Small intestine (tissue), 7 donors: ENCODE measurements around the gene RANBP3. TPM values are rescaled to one million over a fixed set of nuclear protein-coding genes. Genes with fewer than 3 reads are reported as not detected.

ENCODE experiments used
- DNase-seq, 2 donors: peaks; one replicate each; pipeline versions ENCODE4 v3.0.0 to v3.0.0-alpha.2; 2013
- FAIRE-seq: peaks from 2 replicates; lab custom pipeline; 2012; peaks lifted over from hg19 to GRCh38; lab: Jason Lieb, UNC
- H3K27ac ChIP-seq, 3 donors: one replicate each; pipeline ENCODE4 v1.5.1; 2013; ENCODE audit warnings: low read length in 2 of 3, mild to moderate bottlenecking in 2 of 3, control low read depth in 1 of 3, inconsistent platforms in 1 of 3, low read depth in 1 of 3, moderate library complexity in 1 of 3
- H3K27me3 ChIP-seq, 3 donors: one replicate each; pipeline ENCODE4 v1.6.1; 2013; ENCODE audit warnings: low read length in 3 of 3, inconsistent platforms in 1 of 3; ENCODE audit not compliant: control insufficient read depth in 3 of 3, insufficient read depth in 3 of 3
- H3K36me3 ChIP-seq, 3 donors: one replicate each; pipeline ENCODE4 v1.6.1; 2013; ENCODE audit warnings: low read length in 3 of 3, inconsistent platforms in 1 of 3, low read depth in 1 of 3, mild to moderate bottlenecking in 1 of 3, moderate library complexity in 1 of 3; ENCODE audit not compliant: control insufficient read depth in 3 of 3, insufficient read depth in 2 of 3
- H3K4me1 ChIP-seq, 3 donors: one replicate each; pipeline ENCODE4 v1.6.1; 2013; ENCODE audit warnings: low read length in 2 of 3, inconsistent platforms in 1 of 3, low read depth in 1 of 3, mild to moderate bottlenecking in 1 of 3, moderate library complexity in 1 of 3; ENCODE audit not compliant: control insufficient read depth in 3 of 3, insufficient read depth in 2 of 3
- H3K4me3 ChIP-seq, 3 donors: one replicate each; pipeline ENCODE4 v1.5.1; 2013; ENCODE audit warnings: low read length in 3 of 3, control low read depth in 1 of 3, inconsistent platforms in 1 of 3, low read depth in 1 of 3, mild to moderate bottlenecking in 1 of 3, moderate library complexity in 1 of 3
- H3K9me3 ChIP-seq, 2 donors: one replicate each; pipeline ENCODE4 v1.6.1; 2013; ENCODE audit warnings: low read depth in 1 of 2, low read length in 1 of 2; ENCODE audit not compliant: control insufficient read depth in 2 of 2, insufficient read depth in 1 of 2
- WGBS, 3 donors: extraction: QIAGEN DNeasy Blood & Tissue Kit; methylation state at CpG; one replicate each; pipeline ENCODE4 v1.1.7; 2013; 5-methylcytosine and 5-hydroxymethylcytosine counted together
- polyA plus RNA-seq, 4 donors: library from polyadenylated mRNA; stranded (reverse) in 3 of 4; unstranded in 1 of 4; fragments of 200-250 nt in 3 of 4; fragments of 120-200 nt in 1 of 4; gene quantifications; one replicate each; pipeline versions ENCODE4 v1.2.1 to v1.2.3, GENCODE V29; 2013
- donor health status: healthy with polysubstance abuse.
- donor health status: control.
- donor health status: control.
- donor health status: Bipolar disorder and iron deficiency.
- donor health status: healthy.

Gene RANBP3
- polyA plus RNA-seq, 4 donors = 23.0 to 52.5 (median 38.3) TPM

- 23 to 57% (median 32%) methylated on average over 10 of the region's 10 CpGs for WGBS, 3 donors
- no peak overlapping the region for H3K4me3 ChIP-seq
- H3K9me3 ChIP-seq = no peaks in the 10 kb centered on the region
- peaks cover 4 to 67% (median 23%) of the 10 kb centered on the region in 3 donors for H3K4me1 ChIP-seq
- peak; percentile 62 to 69 for DNase-seq
- no peak for FAIRE-seq
- no peaks in the 10 kb centered on the region for H3K27me3 ChIP-seq
- peak overlapping the region in 2 of 3 donors; percentile 15 to 43 for H3K27ac ChIP-seq
- H3K36me3 ChIP-seq = peaks cover 0 to 44% (median 0%) of the 10 kb centered on the region in 3 donors
Observed at GRCh38 chr19:5957170-5957569, 20.8 kb downstream of the RANBP3 start.

DNA sequence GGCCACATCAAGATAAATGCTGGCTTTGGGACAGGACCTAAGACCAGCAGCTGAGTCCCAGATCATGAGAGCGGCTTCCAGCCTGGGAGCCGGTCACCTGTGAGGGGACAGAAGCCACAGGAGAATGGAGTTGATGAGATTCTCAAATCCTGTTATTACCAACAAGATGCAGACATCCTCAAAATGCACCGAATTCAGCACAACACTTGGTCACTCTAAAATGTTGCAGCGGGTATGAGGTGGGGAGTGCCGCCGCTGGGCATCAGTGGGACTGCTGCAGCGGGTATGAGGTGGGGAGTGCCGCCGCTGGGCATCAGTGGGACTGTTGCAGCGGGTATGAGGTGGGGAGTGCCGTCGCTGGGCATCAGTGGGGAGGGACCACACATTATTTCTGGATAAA is 21.2 kb downstream of the RANBP3 start:
- peak overlapping the region in 2 of 3 donors; percentile 24 to 43 for H3K27ac ChIP-seq
- no peaks in the 10 kb centered on the region for H3K27me3 ChIP-seq
- H3K9me3 ChIP-seq = no peaks in the 10 kb centered on the region
- no peak overlapping the region for H3K4me3 ChIP-seq
- DNase-seq (no peak), FAIRE-seq (no peak)
- H3K36me3 ChIP-seq = peaks cover 0 to 49% (median 0%) of the 10 kb centered on the region in 3 donors
- H3K4me1 ChIP-seq = peaks cover 4 to 67% (median 27%) of the 10 kb centered on the region in 3 donors
- 87 to 94% (median 93%) methylated on average over 12 of the region's 12 CpGs for WGBS, 3 donors

- Histone ChIP-seq H3K4me3 (no peak overlapping the region), H3K4me1 (peaks cover 4 to 69% (median 30%) of the 10 kb centered on the region in 3 donors), H3K27me3 (no peaks in the 10 kb centered on the region), H3K9me3 (no peaks in the 10 kb centered on the region), H3K27ac (peak overlapping the region in 1 of 3 donors; percentile 24), H3K36me3 (peaks cover 0 to 53% (median 0%) of the 10 kb centered on the region in 3 donors)
- 61 to 71% (median 68%) methylated on average over 3 of the region's 3 CpGs for WGBS, 3 donors
- no peak for DNase-seq
- FAIRE-seq = no peak
Observed at GRCh38 chr19:5956323-5956722, 21.6 kb downstream of the RANBP3 start.

GRCh38 chr19:5955636-5955935 is 22.4 kb downstream of the RANBP3 start:
- DNase-seq (no peak), FAIRE-seq (no peak)
- Histone ChIP-seq H3K36me3 (peaks cover 0 to 55% (median 0%) of the 10 kb centered on the region in 3 donors), H3K4me1 (peaks cover 4 to 71% (median 30%) of the 10 kb centered on the region in 3 donors), H3K27ac (no peak overlapping the region), H3K27me3 (no peaks in the 10 kb centered on the region), H3K4me3 (no peak overlapping the region), H3K9me3 (no peaks in the 10 kb centered on the region)
- WGBS, 3 donors = 71 to 85% (median 81%) methylated on average over 3 of the region's 3 CpGs

DNA sequence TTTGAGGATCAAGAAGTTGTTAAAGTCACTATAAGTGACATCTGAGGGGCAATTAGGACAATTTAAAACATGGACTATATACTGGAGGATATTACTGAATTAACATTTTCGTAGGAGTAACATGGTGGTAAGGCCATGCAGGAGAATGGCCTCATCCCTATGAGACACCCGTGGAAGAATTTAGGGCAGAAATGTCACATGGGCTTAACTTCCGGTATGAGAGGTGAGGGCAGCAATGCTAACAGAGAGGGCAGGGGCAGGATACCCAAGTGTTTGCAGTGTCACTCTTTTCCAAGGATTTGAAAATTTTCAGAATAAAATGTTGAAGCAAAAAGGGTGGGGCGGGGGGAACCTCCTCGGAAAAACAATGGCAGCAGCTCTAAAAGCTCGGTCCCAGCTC is 23.6 kb downstream of the RANBP3 start:
- no peak overlapping the region for H3K4me3 ChIP-seq
- no peaks in the 10 kb centered on the region for H3K27me3 ChIP-seq
- WGBS, 3 donors = 32 to 46% (median 44%) methylated on average over 6 of the region's 6 CpGs
- peak overlapping the region; percentile 14 to 63 (median 43) for H3K27ac ChIP-seq
- peaks cover 0 to 57% (median 0%) of the 10 kb centered on the region in 3 donors for H3K36me3 ChIP-seq
- no peaks in the 10 kb centered on the region for H3K9me3 ChIP-seq
- FAIRE-seq = no peak
- peaks cover 2 to 60% (median 29%) of the 10 kb centered on the region in 3 donors for H3K4me1 ChIP-seq
- no peak for DNase-seq

DNA sequence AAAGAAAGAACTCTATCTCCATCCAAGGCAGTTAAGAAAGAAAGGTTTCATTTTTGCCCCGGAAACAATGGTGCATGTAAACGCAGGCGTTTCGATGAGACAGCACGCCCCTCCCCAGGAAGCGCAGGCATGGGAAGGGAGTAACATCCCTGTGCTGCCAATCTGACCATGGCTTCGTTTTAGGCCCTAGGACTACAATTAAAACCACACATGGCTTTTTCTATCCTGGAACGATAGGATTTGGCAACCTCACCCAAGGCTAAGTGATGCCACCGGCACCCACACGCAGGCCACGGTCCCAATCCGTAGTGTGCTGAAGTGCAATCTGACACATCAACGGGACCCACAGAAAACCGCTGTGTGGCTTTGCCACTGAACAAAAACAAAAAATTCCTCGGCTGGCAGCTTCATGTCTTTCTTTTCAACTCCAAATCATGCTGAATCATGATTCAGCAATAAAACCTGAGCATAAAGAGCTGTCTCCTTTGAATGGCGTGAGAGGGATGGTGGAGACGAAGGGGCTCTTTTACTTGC is 24.2 kb downstream of the RANBP3 start:
- WGBS, 3 donors = 65 to 74% (median 68%) methylated on average over 17 of the region's 17 CpGs
- no peak for FAIRE-seq
- no peaks in the 10 kb centered on the region for H3K9me3 ChIP-seq
- H3K27me3 ChIP-seq = no peaks in the 10 kb centered on the region
- peak overlapping the region in 2 of 3 donors; percentile 43 to 63 for H3K27ac ChIP-seq
- peaks cover 2 to 64% (median 33%) of the 10 kb centered on the region in 3 donors for H3K4me1 ChIP-seq
- DNase-seq = no peak
- H3K36me3 ChIP-seq = peaks cover 0 to 55% (median 0%) of the 10 kb centered on the region in 3 donors
- H3K4me3 ChIP-seq = no peak overlapping the region

DNA sequence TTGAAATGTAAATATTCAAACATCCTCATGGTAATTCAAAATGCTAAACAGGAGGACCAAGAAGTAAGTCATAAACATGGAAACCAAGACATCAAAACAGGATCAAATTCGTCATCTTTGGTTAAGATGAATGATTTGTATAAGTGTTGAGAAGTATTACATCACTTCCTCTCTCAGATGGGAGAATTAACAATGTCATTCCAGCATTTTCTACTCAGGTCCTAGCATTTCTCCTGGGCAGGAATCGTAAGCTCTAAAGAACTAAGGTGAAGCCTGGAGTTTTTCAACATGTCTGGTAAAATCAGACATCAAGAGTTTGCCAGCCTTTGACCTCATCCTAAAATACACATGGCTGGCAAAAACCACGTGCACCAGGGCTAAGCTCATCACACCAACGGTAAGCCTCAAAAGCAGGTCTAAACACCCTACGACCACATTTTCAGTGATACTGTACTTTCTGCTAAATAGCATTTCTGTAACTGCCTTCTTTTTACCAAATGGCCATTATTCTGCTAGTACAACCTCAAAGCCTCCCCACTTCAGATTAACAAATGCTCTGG is 24.8 kb downstream of the RANBP3 start:
- 55 to 72% (median 72%) methylated on average over 5 of the region's 5 CpGs for WGBS, 3 donors

GRCh38 chr19:5952193-5953029 is 25.5 kb downstream of the RANBP3 start:
- H3K27ac ChIP-seq = peak overlapping the region in 2 of 3 donors; percentile 11 to 25
- H3K4me1 ChIP-seq = peaks cover 2 to 60% (median 37%) of the 10 kb centered on the region in 3 donors
- H3K36me3 ChIP-seq = peaks cover 0 to 56% (median 0%) of the 10 kb centered on the region in 3 donors
- no peak overlapping the region for H3K4me3 ChIP-seq
- DNase-seq (no peak), FAIRE-seq (no peak)
- no peaks in the 10 kb centered on the region for H3K9me3 ChIP-seq
- WGBS, 3 donors = 71 to 87% (median 83%) methylated on average over 18 of the region's 18 CpGs
- no peaks in the 10 kb centered on the region for H3K27me3 ChIP-seq

More for the DNA sequence above, 24.8 kb downstream of the RANBP3 start:
- Histone ChIP-seq H3K36me3 (peaks cover 0 to 54% (median 0%) of the 10 kb centered on the region in 3 donors), H3K4me1 (peaks cover 2 to 61% (median 37%) of the 10 kb centered on the region in 3 donors), H3K27me3 (no peaks in the 10 kb centered on the region), H3K27ac (peak overlapping the region in 1 of 3 donors; percentile 83), H3K9me3 (no peaks in the 10 kb centered on the region), H3K4me3 (no peak overlapping the region)
- no peak for FAIRE-seq
- DNase-seq = no peak
